ENCODE results near the gene SHANK3. TPM values are rescaled to one million over a fixed set of nuclear protein-coding genes. Genes with fewer than 3 reads are reported as not detected.

The SHANK3 gene
- total and polyA plus RNA-seq, 2 experiments from 2014 or later, result 0.52 to 4.9 TPM

GRCh38 chr22:50660306-50660705 lies 12.3 kb upstream of the SHANK3 start (continued):
- TF ChIP-seq ZNF114 (CRISPR knock-in tag; IDR thresholded peaks at IDR 0.05), result no peak
- no peak for TF ChIP-seq POLR2AphosphoS5 (IDR thresholded peaks at IDR 0.05; ENCODE audit: low read depth)
- no peak for TF ChIP-seq EZH2 (IDR thresholded peaks at IDR 0.05; ENCODE audit: low read depth, unreplicated experiment)

GRCh38 chr22:50665212-50665611 lies 7.4 kb upstream of the SHANK3 start:
- Mint-ChIP-seq H3K36me3 (ENCODE audit: low read depth) (no peaks in the 10 kb centered on the region), H3K27me3 (ENCODE audit: insufficient read depth, low read depth, poor library complexity) (peaks cover 8% of the 10 kb centered on the region), H3K27ac (no peak overlapping the region), H3K4me3 (no peak overlapping the region), H3K9me3 (no peaks in the 10 kb centered on the region; the same call in 2 of the 3 replicates), H3K4me1 (no peaks in the 10 kb centered on the region)
- TF ChIP-seq ZNF114 (CRISPR knock-in tag; IDR thresholded peaks at IDR 0.05) (no peak), JUNB (IDR thresholded peaks at IDR 0.05; ENCODE audit: unreplicated experiment) (no peak), CREB1 (CRISPR knock-in tag; IDR thresholded peaks at IDR 0.05; ENCODE audit: low read depth) (no peak), ETS1 (IDR thresholded peaks at IDR 0.05) (no peak), POLR2AphosphoS5 (IDR thresholded peaks at IDR 0.05; ENCODE audit: low read depth) (no peak), CTCF (conservative IDR thresholded peaks at IDR 0.05; ENCODE audit: low read depth in 2 of 2) (no peak), EZH2 (IDR thresholded peaks at IDR 0.05; ENCODE audit: low read depth, unreplicated experiment) (no peak), ZNF462 (CRISPR knock-in tag; IDR thresholded peaks at IDR 0.05) (no peak), NANOG (IDR thresholded peaks at IDR 0.05; ENCODE audit: borderline replicate concordance) (no peak), ZNF331 (CRISPR knock-in tag; IDR thresholded peaks at IDR 0.05; ENCODE audit: low read depth) (no peak), REST (IDR thresholded peaks at IDR 0.05; ENCODE audit: unreplicated experiment) (no peak), STAT1 (IDR thresholded peaks at IDR 0.05; ENCODE audit: unreplicated experiment) (no peak)
- H3K27me3 ChIP-seq (ENCODE audit: insufficient read depth), result peaks cover 12% of the 10 kb centered on the region
- DNase-seq (ENCODE audit: low spot score) (no peak), ATAC-seq (no peak)
- no peaks in the 10 kb centered on the region for H3K9me2 ChIP-seq (ENCODE audit: insufficient read depth)
- no peak overlapping the region for H3K4me2 ChIP-seq
- no peak overlapping the region for H3K27ac ChIP-seq (ENCODE audit: low read depth)
- no peak overlapping the region for H3K4me3 ChIP-seq
- H4K20me1 ChIP-seq (replicated peaks; ENCODE audit: insufficient read depth), result no peaks in the 10 kb centered on the region
- no peaks in the 10 kb centered on the region for H3K36me3 ChIP-seq (ENCODE audit: insufficient read depth)
- no peak overlapping the region for H2AFZ ChIP-seq
- no peaks in the 10 kb centered on the region for H3F3A ChIP-seq (replicated peaks; ENCODE audit: low read depth)
- H3K4me1 ChIP-seq (ENCODE audit: insufficient read depth), result no peaks in the 10 kb centered on the region
- H3K79me2 ChIP-seq (replicated peaks; ENCODE audit: insufficient read depth), result no peaks in the 10 kb centered on the region
